ENCODE data around the gene PRKACA.

The PRKACA gene

GRCh38 chr19:14116525-14116917 is 1.0 kb downstream of the PRKACA start:
- no peak for DNase-seq (ENCODE audit: low read depth)

GRCh38 chr19:14115756-14116155 is 1.8 kb downstream of the PRKACA start:
- no peak for DNase-seq (ENCODE audit: low read depth)

GRCh38 chr19:14114854-14115253 is 2.7 kb downstream of the PRKACA start:
- peak; percentile 74 for DNase-seq (ENCODE audit: low read depth)

- DNase-seq (ENCODE audit: low read depth), result no peak
Measured at GRCh38 chr19:14114439-14114838, 3.1 kb downstream of the PRKACA start.

- peak; percentile 98 for DNase-seq (ENCODE audit: low read depth)
Measured at GRCh38 chr19:14113762-14114414, 3.7 kb downstream of the PRKACA start.

- DNase-seq (ENCODE audit: low read depth), result no peak
Measured at GRCh38 chr19:14112809-14113385, 4.7 kb downstream of the PRKACA start.

- DNase-seq (ENCODE audit: low read depth), result no peak
Measured at GRCh38 chr19:14112051-14112808, 5.3 kb downstream of the PRKACA start.

GRCh38 chr19:14111486-14111885 is 6.1 kb downstream of the PRKACA start:
- DNase-seq (ENCODE audit: low read depth), result no peak

GRCh38 chr19:14110650-14111049 is 6.9 kb downstream of the PRKACA start:
- no peak for DNase-seq (ENCODE audit: low read depth)

- no peak for DNase-seq (ENCODE audit: low read depth)
Measured at GRCh38 chr19:14107581-14108461, 9.7 kb downstream of the PRKACA start.

- no peak for DNase-seq (ENCODE audit: low read depth)
Measured at GRCh38 chr19:14106840-14107239, 10.7 kb downstream of the PRKACA start.

- DNase-seq (ENCODE audit: low read depth), result no peak
Measured at GRCh38 chr19:14105680-14106079, 11.9 kb downstream of the PRKACA start.

- no peak for DNase-seq (ENCODE audit: low read depth)
Measured at GRCh38 chr19:14103310-14103709, 14.3 kb downstream of the PRKACA start.

- no peak for DNase-seq (ENCODE audit: low read depth)
Measured at GRCh38 chr19:14102756-14103155, 14.8 kb downstream of the PRKACA start.

- DNase-seq (ENCODE audit: low read depth), result no peak
Measured at GRCh38 chr19:14102102-14102696, 15.4 kb downstream of the PRKACA start.

GRCh38 chr19:14101003-14101545 is 16.5 kb downstream of the PRKACA start:
- DNase-seq (ENCODE audit: low read depth), result no peak

- DNase-seq (ENCODE audit: low read depth), result no peak
Measured at GRCh38 chr19:14097532-14098151, 19.9 kb downstream of the PRKACA start.

GRCh38 chr19:14096272-14096992 is 21.1 kb downstream of the PRKACA start:
- no peak for DNase-seq (ENCODE audit: low read depth)

- no peak for DNase-seq (ENCODE audit: low read depth)
Measured at GRCh38 chr19:14094854-14095253, 22.7 kb downstream of the PRKACA start.

GRCh38 chr19:14093117-14093823 is 24.3 kb downstream of the PRKACA start:
- DNase-seq (ENCODE audit: low read depth), result no peak

Data from CMK (cell line).